ENCODE results near the gene PUS10. TPM values are rescaled to one million over a fixed set of nuclear protein-coding genes. Genes with fewer than 3 reads are reported as not detected.
"Not testable (repeated sequence)": the region's sequence is repeated elsewhere in the genome, so short reads cannot be mapped to it uniquely, and the experiment has no call there.

Gene PUS10
- total RNA-seq, 2 experiments from 2014 or later: 3.3 to 7.5 TPM

DNA sequence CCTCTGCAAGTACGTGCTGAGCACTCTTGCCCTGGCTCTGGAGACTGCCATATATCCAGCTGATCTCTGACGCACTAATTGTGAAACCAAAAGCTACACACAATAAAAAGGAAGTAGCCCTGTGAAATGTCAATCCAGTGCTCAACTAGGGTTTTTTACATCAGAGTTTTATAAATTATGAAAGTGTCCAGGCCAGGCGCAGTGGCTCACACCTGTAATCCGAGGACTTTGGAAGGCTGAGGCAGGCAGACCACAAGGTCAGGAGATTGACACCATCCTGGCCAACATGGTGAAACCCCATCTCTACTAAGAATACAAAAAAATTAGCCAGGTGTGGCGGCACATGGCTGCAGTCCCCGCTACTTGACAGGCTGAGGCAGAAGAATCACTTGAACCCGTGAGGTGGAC is 25.1 kb downstream of the PUS10 start:
- Histone ChIP-seq H3K4me3 (ENCODE audit: low read depth, low read length, poor library complexity, severe bottlenecking) (no peak overlapping the region), H3K9me2 (ENCODE audit: insufficient read depth, low read length) (no peaks in the 10 kb centered on the region), H3K36me3 (ENCODE audit: insufficient read depth, low read length) (peaks cover 32% of the 10 kb centered on the region), H2AFZ (ENCODE audit: low read length) (peak overlapping the region; percentile 38; the same call in 1 of the 2 replicates), H3K27ac (ENCODE audit: low read depth, low read length, poor library complexity, severe bottlenecking) (no peak overlapping the region), H3K9me3 (ENCODE audit: low read length) (peaks cover 23% of the 10 kb centered on the region), H3K4me2 (ENCODE audit: low read length) (0 out of 2 replicates have a peak overlapping the region, but pooled peaks have one; percentile 13), H4K20me1 (ENCODE audit: insufficient read depth, low read length) (no peaks in the 10 kb centered on the region), H3K79me2 (ENCODE audit: insufficient read depth, low read depth, low read length) (no peaks in the 10 kb centered on the region), H3K4me1 (ENCODE audit: insufficient read depth, low read length, poor library complexity, severe bottlenecking) (peaks cover 53% of the 10 kb centered on the region)
- DNase-seq (ENCODE audit: low spot score): peak; percentile 54
- CTCF ChIA-PET (ENCODE audit: unreplicated experiment): no interaction called here
- BruUV-seq (replicated peaks): no TSS peak
- intact Hi-C loops (cut with micrococcal nuclease; ENCODE audit: unreplicated experiment): no loop called here
- POLR2A ChIA-PET: interaction anchor here (0.6 to 3.0 kb wide), 12 partner anchors 11 to 179 kb away, joined by 3 to 14 read pairs (median 3); no protein-coding TSS in a partner anchor
- TF ChIP-seq, protein P1, sequence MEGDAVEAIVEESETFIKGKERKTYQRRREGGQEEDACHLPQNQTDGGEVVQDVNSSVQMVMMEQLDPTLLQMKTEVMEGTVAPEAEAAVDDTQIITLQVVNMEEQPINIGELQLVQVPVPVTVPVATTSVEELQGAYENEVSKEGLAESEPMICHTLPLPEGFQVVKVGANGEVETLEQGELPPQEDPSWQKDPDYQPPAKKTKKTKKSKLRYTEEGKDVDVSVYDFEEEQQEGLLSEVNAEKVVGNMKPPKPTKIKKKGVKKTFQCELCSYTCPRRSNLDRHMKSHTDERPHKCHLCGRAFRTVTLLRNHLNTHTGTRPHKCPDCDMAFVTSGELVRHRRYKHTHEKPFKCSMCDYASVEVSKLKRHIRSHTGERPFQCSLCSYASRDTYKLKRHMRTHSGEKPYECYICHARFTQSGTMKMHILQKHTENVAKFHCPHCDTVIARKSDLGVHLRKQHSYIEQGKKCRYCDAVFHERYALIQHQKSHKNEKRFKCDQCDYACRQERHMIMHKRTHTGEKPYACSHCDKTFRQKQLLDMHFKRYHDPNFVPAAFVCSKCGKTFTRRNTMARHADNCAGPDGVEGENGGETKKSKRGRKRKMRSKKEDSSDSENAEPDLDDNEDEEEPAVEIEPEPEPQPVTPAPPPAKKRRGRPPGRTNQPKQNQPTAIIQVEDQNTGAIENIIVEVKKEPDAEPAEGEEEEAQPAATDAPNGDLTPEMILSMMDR (conservative IDR thresholded peaks at IDR 0.05; ENCODE audit: low read length): no peak
- TF ChIP-seq EZH2phosphoT487 (IDR thresholded peaks at IDR 0.05; ENCODE audit: borderline replicate concordance, low read depth, low read length): no peak

DNA sequence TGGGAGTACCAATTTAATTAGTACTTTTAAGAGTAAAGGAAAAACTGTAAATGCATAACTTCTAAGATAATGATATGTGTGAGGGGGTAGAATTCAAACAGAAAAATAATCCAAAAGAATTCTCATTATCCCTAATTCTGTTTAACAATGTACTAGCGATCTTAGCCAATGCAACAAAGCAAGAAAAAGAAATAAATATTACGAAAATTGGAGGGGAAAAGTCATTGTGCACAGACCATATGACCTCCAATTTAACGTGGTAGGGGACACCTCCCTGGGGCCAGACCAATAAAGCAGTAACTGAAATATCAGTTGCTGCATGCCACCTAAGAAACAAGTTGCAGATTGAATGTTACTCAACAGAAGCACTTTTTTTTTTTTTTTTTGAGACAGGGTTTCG is 26.4 kb downstream of the PUS10 start:
- no peaks in the 10 kb centered on the region for H3K79me2 ChIP-seq (ENCODE audit: insufficient read depth, low read depth, low read length)
- H3K4me2 ChIP-seq (ENCODE audit: low read length): no peak overlapping the region
- H3K4me1 ChIP-seq (ENCODE audit: insufficient read depth, low read length, poor library complexity, severe bottlenecking): peaks cover 52% of the 10 kb centered on the region
- intact Hi-C loops (cut with micrococcal nuclease; ENCODE audit: unreplicated experiment): no loop called here
- no peak for DNase-seq (ENCODE audit: low spot score)
- no peak overlapping the region for H2AFZ ChIP-seq (ENCODE audit: low read length)
- no peaks in the 10 kb centered on the region for H4K20me1 ChIP-seq (ENCODE audit: insufficient read depth, low read length)
- BruUV-seq (replicated peaks): no TSS peak
- peaks cover 23% of the 10 kb centered on the region for H3K9me3 ChIP-seq (ENCODE audit: low read length)
- no peak overlapping the region for H3K4me3 ChIP-seq (ENCODE audit: low read depth, low read length, poor library complexity, severe bottlenecking)
- H3K36me3 ChIP-seq (ENCODE audit: insufficient read depth, low read length): peaks cover 32% of the 10 kb centered on the region
- ChIA-PET CTCF (ENCODE audit: unreplicated experiment) (no interaction called here), POLR2A (interaction anchor here (0.7 to 3.0 kb wide), 6 partner anchors 9 to 118 kb away, joined by 3 to 14 read pairs (median 4); no protein-coding TSS in a partner anchor)
- TF ChIP-seq, protein P1 (conservative IDR thresholded peaks at IDR 0.05; ENCODE audit: low read length): no peak
- no peak for TF ChIP-seq EZH2phosphoT487 (IDR thresholded peaks at IDR 0.05; ENCODE audit: borderline replicate concordance, low read depth, low read length)
- H3K9me2 ChIP-seq (ENCODE audit: insufficient read depth, low read length): no peaks in the 10 kb centered on the region
- no peak overlapping the region for H3K27ac ChIP-seq (ENCODE audit: low read depth, low read length, poor library complexity, severe bottlenecking)

DNA sequence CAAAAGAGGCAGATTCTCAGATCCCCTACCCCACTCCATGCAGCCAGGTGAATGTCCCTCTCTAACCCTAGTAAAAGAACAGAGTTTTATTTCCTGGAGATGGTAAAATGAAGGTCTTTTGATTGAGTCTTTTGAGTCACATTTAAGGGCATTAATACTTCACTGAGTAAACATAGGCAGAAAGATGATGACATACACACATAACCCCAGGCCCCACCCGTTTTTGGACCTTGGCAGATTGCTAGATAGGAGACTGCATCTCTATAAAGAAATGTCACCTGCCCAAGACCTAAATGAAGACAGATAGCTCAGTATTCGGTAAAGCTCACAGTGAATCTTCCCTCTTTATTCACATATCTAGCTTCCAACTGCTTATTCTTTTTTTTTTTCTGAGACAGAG is 28.8 kb downstream of the PUS10 start:
- peaks cover 32% of the 10 kb centered on the region for H3K36me3 ChIP-seq (ENCODE audit: insufficient read depth, low read length)
- ChIA-PET POLR2A (interaction anchor here (1.6 kb wide), 1 partner anchor 24 kb away, joined by 6 read pairs; no protein-coding TSS in a partner anchor), CTCF (ENCODE audit: unreplicated experiment) (no interaction called here)
- peaks cover 23% of the 10 kb centered on the region for H3K9me3 ChIP-seq (ENCODE audit: low read length)
- no peak for DNase-seq (ENCODE audit: low spot score)
- no peak overlapping the region for H3K4me3 ChIP-seq (ENCODE audit: low read depth, low read length, poor library complexity, severe bottlenecking)
- H3K4me1 ChIP-seq (ENCODE audit: insufficient read depth, low read length, poor library complexity, severe bottlenecking): peaks cover 52% of the 10 kb centered on the region
- H3K4me2 ChIP-seq (ENCODE audit: low read length): no peak overlapping the region
- H3K27ac ChIP-seq (ENCODE audit: low read depth, low read length, poor library complexity, severe bottlenecking): no peak overlapping the region
- no TSS peak for BruUV-seq (replicated peaks)
- intact Hi-C loops (cut with micrococcal nuclease; ENCODE audit: unreplicated experiment): no loop called here
- H3K79me2 ChIP-seq (ENCODE audit: insufficient read depth, low read depth, low read length): no peaks in the 10 kb centered on the region
- H3K9me2 ChIP-seq (ENCODE audit: insufficient read depth, low read length): no peaks in the 10 kb centered on the region
- TF ChIP-seq EZH2phosphoT487 (IDR thresholded peaks at IDR 0.05; ENCODE audit: borderline replicate concordance, low read depth, low read length): no peak
- TF ChIP-seq, protein P1 (conservative IDR thresholded peaks at IDR 0.05; ENCODE audit: low read length): no peak
- no peaks in the 10 kb centered on the region for H4K20me1 ChIP-seq (ENCODE audit: insufficient read depth, low read length)
- H2AFZ ChIP-seq (ENCODE audit: low read length): no peak overlapping the region

DNA sequence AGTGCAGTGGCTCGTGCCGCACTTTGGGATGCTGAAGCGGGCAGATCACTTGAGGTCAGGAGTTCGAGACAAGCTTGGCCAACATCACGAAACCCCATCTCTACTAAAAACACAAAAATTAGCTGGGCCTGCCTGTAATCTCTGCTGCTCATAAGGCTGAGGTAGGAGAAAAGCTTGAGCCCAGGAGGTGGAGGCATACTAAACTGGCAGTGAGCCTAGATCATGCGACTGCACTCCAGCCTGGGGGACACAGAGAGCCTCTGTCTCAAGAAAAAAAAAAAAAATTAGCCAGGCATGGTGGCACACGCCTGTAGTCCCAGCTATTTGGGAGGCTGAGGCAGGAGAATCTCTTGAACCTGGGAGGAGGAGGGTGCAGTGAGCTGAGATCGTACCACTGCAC is 30.4 kb downstream of the PUS10 start:
- H3K27ac ChIP-seq (ENCODE audit: low read depth, low read length, poor library complexity, severe bottlenecking): peak overlapping the region; percentile 39
- POLR2A ChIA-PET: interaction anchor here (0.6 to 2.4 kb wide), 11 partner anchors 12 to 1149 kb away, joined by 3 to 17 read pairs (median 4); no protein-coding TSS in a partner anchor
- peak overlapping the region; percentile 55 for H3K4me2 ChIP-seq (ENCODE audit: low read length)
- H3K9me2 ChIP-seq (ENCODE audit: insufficient read depth, low read length); H3K79me2 ChIP-seq (ENCODE audit: insufficient read depth, low read depth, low read length); H4K20me1 ChIP-seq (ENCODE audit: insufficient read depth, low read length); BruUV-seq (replicated peaks); intact Hi-C loops (cut with micrococcal nuclease; ENCODE audit: unreplicated experiment); H3K4me3 ChIP-seq (ENCODE audit: low read depth, low read length, poor library complexity, severe bottlenecking); DNase-seq (ENCODE audit: low spot score): not testable (repeated sequence)
- H3K4me1 ChIP-seq (ENCODE audit: insufficient read depth, low read length, poor library complexity, severe bottlenecking): peaks cover 56% of the 10 kb centered on the region
- H2AFZ ChIP-seq (ENCODE audit: low read length): peak overlapping the region; percentile 15; the same call in 1 of the 2 replicates
- peaks cover 19% of the 10 kb centered on the region for H3K9me3 ChIP-seq (ENCODE audit: low read length)
- peaks cover 23% of the 10 kb centered on the region for H3K36me3 ChIP-seq (ENCODE audit: insufficient read depth, low read length)
- CTCF ChIA-PET (ENCODE audit: unreplicated experiment): interaction anchor here (1.1 kb wide), 1 partner anchor 23 kb away, joined by 3 read pairs; no protein-coding TSS in a partner anchor
